Stimulated activated CD4-positive, alpha-beta T cell treated with anti-CD3 and anti-CD28 coated beads, Interleukin-4, amount 100 ng/mL, for 48 hours (primary cell): Measurements from ENCODE around the gene DLST.

ENCODE experiments used
- DNase-seq, 2 donors: peaks; one replicate each; pipeline ENCODE4 v3.0.0-alpha.2; 2020; ENCODE audit warnings: low read depth in 2 of 2

Gene DLST

DNA sequence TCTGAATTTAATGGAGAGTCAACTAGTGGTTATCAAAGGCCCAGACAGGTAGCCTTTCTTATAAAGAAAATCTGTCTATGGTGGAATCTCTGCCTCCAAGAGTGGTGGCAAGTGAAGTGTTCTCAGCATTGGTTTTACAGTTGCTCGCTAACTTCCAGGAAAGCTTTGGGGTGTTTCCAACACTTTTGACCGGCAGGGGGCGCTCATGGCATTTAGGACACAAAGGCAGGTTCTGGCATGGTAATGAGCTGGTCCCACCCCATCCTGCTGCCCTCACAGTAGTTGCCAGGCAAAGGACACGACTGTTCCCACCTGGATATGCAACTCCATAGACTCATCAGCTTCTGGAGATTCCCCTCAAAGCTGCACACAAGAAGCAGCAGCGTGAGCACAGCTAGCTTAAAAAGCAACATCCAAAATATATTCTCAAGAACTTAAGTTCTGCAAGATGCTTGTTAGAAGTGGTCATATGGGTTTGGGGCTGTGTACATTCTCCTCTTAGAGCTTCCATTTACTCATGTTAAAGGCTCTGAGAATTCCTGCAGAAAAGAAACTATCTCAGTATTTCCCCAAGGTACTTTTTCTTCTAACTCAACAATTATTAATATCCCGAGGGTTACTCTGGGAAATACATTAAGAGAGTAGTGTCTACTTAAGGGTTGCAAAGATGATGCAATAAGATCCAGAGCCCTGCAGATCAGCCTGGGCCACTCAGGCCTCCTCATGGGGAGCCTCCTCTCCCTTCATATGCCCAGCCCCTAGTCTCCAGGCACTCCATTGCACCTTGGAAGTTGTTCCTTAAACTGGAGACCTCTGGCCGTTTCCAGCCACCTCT is 20.6 kb upstream of the DLST start:
- peak; percentile 89 to 99 for DNase-seq

- DNase-seq: no peak
Measured at GRCh38 chr14:74861734-74862090, 20.0 kb upstream of the DLST start.

DNA sequence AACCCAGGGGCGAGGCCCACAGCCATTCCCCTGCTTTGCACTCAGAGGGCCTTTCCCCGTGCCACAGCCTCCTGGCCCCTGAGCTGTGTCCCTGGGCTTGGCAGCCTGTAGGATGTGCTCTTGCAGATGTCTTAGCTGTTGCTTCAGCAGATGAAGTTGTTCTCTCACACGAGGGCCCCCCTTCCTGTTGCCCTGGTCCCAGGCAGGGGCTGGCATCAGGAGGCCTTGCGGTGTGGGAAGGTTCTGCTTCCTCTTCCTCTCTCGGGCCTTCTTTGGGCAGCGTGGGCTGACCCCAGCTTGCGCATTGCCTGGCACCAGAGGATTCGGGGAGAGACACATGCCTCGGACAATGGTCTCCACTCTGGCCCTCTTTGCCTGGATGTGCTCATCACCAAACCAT is 18.4 kb upstream of the DLST start:
- no peak for DNase-seq

DNA sequence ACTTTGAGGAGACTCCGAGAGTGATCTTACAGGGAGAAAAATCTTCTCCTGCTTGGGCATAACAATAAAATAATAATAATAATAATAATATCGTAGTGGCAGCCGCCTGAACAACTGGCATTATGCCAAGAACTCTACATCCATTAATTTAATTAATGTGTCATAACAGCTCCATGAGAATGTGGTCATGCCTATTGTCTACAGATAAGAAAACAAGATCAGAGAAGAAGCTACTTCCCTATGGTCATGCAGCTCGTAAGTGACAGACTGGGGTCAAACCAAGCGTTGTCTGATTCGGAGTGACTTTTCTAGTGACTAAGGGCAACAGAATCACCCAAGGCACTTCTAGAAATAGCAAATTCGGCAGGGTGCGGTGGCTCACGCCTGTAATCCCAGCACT is 17.5 kb upstream of the DLST start:
- no peak for DNase-seq

DNA sequence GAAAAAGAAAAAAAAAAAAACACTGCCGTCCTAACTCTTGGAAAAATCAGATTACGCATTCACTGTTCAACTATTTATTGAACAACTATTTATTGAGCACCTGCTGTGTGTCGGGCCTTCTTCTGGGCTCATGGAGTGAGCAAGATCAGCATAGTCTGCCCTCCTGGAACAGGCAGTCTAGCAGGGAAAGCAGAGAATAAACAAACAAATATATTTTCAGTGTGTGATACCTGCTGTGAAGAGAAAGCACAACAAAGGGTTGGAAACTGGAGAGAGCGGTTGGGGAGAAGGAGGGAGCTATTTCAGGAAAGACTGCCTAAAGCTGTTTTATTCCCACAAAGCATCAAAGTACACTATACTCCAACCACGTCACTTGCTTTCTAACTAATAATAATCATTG is 16.6 kb upstream of the DLST start:
- DNase-seq: no peak

- no peak for DNase-seq
Measured at GRCh38 chr14:74866708-74867389, 14.9 kb upstream of the DLST start.

GRCh38 chr14:74867673-74868072 is 14.0 kb upstream of the DLST start:
- DNase-seq: peak; percentile 34 to 40

DNA sequence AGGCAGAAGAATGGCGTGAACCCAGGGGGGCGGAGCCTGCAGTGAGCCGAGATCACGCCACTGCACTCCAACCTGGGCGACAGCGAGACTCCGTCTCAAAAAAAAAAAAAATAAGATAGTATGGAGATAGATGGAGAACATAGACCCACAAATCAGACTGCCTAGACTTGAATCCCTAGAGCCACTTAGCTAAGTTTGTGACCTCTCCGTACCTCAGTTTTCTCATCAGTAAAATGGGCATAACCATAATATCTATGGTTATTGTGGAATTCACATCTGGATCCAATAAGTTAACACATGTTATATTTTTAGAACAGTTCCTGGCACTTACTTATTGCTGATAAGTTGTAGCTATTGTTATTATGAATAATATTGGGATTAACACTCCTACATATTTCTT is 13.0 kb upstream of the DLST start:
- no peak for DNase-seq

DNA sequence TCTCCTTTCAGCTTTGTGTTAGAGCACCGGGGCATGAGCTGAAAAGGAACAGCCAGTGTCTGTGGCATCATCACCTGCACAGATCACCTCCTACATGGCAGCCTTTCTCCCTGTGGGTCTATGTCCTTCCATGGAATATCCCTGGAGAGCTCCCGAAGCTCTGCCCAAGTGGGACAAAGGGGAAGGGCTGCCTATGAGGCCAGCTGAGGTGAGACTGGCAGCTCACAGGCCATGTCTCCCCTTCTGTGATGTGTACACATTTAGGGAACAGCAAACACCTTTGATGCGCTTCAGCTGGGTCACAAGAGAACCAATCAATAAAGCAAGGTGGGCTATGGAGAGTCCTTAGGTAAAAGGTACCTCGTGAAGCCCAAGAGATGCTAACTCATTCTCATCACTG is 9.9 kb upstream of the DLST start:
- DNase-seq: no peak

DNA sequence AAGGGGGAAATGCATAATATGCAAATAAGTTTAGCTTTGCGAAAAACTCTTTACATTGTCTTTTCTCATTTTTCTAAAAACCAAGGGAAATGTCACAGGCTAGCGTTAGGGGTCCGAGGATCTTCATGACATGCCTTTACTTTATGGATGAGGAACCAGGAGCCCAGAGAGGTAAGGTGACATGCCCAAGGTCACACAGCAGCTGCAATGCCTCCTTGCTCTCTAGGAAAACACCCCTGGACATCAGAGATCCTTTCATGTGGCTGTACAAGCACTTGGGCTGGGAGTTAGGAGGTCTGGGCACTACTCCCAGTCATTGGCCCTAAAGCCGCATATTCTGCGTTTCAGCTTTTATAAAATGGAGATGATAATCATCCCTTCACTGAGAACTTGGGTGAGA is 6.5 kb upstream of the DLST start:
- no peak for DNase-seq

DNA sequence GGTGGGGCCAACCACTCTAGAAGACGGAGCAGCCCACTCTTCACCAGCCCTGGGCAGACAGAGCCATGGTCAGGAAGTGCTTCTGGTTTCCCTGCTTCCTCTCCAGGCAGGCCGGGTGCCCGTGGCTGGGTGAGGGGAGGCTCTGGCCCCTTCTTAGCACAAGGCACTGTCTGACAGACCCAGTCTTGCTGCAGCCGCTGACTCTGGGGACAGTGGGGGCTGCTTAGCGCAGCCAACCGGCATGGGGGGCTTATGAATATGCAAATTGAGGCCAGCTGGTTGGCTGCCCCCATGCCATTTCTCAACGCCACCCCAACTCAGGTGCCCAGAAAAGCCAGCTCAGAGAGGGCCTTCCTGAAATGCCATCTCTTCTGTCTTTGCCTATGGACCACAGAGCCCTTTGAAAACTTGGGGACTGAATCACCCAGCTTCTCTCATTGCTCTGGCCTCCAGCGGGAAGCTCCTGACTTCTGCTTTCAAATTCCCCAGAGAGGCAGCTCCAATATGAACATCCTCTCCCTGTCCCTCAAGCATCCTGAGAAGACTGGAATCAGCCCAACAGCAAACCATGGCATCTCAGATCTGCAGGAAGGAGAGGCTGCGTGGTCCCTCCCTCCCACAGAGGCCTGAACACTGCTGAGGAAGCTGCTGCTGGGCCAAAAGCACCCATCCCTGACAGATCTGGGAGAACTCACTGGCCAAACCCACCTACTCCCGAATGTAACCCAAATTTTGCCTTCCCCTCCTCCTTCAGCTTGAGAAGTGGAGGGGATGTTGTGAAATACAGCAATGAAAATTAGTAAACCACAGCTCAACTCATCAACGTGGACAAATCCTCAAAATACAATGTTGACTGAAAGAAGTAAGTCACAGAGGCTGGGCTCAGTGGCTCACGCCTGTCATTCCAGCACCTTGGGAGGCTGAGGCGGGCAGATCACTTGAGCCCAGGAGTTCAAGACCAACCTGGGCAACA is 5.5 kb upstream of the DLST start, which contains the start of gene PROX2:
Gene PROX2, minus strand, starts transcription at position 205 of the 973 bp plus-strand sequence. CDS start 12,311 bp downstream, outside the sequence.
- peak in 1 of 2 donors; percentile 28 for DNase-seq

DNA sequence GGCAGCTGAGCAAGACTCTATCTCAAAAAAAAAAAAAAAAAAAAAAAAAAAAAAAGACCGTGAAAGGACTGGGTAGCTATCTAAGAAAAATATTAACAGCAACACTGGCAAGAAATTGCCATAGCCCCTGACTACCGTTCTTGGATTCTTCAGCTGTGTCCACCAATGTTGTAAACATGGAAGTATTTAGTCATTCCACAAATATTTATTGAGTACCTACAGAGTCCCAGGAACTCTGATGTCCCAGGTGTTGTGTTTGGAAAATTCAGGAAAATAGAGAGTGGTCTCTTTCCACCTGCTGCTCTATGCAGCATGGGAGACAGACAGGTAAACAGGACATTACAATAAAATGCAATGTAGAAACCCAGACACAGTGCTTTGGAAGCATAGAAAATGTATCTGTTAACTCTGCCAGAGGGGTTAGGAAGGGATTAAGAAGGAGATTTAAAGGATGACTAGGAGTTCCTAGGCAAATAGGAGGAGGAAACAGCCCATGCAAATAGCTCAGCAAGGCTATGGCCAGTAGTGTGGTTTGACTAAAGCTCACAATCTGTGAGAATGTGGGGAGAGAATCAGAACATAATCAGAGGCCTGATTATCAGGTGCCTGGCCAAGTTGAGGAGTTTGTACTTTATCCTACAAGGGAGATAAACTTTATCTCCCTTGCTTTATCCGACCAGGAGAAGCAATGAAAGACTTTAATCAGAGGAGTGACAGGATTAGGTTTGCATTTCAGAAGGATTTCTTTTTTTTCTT is 2.1 kb upstream of the DLST start:
- DNase-seq: no peak

GRCh38 chr14:74882103-74882920 is 596 bp downstream of the DLST start:
- DNase-seq: peak; percentile 39 to 40

GRCh38 chr14:74886001-74886400 is 4.3 kb downstream of the DLST start:
- no peak for DNase-seq

- DNase-seq: no peak
Measured at GRCh38 chr14:74888164-74889158, 6.7 kb downstream of the DLST start.

DNA sequence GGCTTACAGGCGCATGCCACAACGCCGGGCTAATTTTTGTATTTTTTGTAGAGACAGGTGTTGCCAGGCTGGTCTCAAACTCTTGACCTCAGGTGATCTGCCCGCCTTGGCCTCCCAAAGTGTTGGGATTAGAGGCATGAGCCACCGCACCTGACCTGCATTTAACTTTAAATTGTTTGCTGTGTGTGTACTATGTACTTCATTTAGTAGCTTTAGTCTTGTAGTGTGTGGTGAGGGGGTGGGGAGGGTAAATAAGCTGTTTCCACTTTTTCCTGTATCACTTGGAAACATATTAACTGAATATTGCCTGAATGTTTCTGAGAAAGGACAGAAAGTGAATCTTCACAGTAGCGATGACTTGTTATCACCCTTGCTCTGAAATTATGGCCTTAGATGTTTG is 8.5 kb downstream of the DLST start:
- DNase-seq: no peak

- DNase-seq: no peak
Measured at GRCh38 chr14:74891870-74892269, 10.2 kb downstream of the DLST start.

GRCh38 chr14:74892745-74893144 is 11.0 kb downstream of the DLST start:
- DNase-seq: no peak

DNA sequence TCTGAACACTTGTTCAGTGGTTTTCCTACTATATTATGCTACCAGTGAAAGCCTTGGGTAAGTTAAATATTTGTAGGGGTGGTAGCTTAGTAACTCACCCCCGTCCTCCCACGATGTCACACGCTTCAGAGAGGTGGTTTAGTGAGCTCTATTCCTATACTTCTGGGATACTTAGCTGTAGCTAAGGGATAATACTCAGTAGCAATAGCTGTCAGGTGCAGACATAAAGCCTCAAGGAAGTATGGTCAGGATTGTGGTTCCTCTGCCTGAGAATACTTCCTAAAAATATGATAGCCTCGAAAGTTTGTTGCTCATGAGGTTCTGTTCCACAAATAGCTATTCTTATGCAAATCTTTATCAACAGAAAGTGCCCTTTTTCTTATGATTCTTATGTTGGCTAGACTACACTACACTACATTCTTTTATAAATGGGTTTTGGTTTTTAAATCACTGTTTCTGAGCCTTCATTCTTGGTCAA is 11.9 kb downstream of the DLST start:
- no peak for DNase-seq
